ENCODE data around the gene ITIH5. TPM values are rescaled to one million over a fixed set of nuclear protein-coding genes. Genes with fewer than 3 reads are reported as not detected.

The ITIH5 gene
- total and polyA plus RNA-seq, 4 donors: 3.8 to 45.0 (median 16.2) TPM

- Histone ChIP-seq H3K36me3 (ENCODE audit: control insufficient read depth in 1 of 2, insufficient read depth in 2 of 2, low read length in 1 of 2) (no peaks in the 10 kb centered on the region), H3K27ac (ENCODE audit: low read depth in 1 of 2, low read length in 2 of 2) (peak overlapping the region in 1 of 2 donors; percentile 67), H3K9me3 (ENCODE audit: control insufficient read depth, low read length) (no peaks in the 10 kb centered on the region), H3K4me1 (ENCODE audit: control insufficient read depth in 1 of 2, insufficient read depth in 2 of 2, low read length in 2 of 2) (peaks cover 2 to 3% of the 10 kb centered on the region in 2 donors), H3K27me3 (ENCODE audit: control insufficient read depth in 1 of 2, insufficient read depth in 2 of 2, low read length in 1 of 2) (no peaks in the 10 kb centered on the region), H3K4me3 (ENCODE audit: low read length in 2 of 2) (no peak overlapping the region)
- WGBS, 2 donors: 58 to 67% methylated on average over 6 of the region's 6 CpGs
- ATAC-seq (ENCODE audit: low FRiP score) (no peak), DNase-seq (no peak)
- intact Hi-C loops (cut with DNase I): no loop called here
Measured at GRCh38 chr10:7561985-7562384, 104.8 kb downstream of the ITIH5 start.

- no peak overlapping the region for H3K4me3 ChIP-seq (ENCODE audit: low read length in 2 of 2)
- H3K9me3 ChIP-seq (ENCODE audit: control insufficient read depth, low read length): no peaks in the 10 kb centered on the region
- DNase-seq: peak; percentile 76
- peak overlapping the region in 1 of 2 donors; percentile 67 for H3K27ac ChIP-seq (ENCODE audit: low read depth in 1 of 2, low read length in 2 of 2)
- 9 to 11% methylated on average over 19 of the region's 19 CpGs for WGBS, 2 donors
- peak; percentile 69 for ATAC-seq (ENCODE audit: low FRiP score)
- H3K4me1 ChIP-seq (ENCODE audit: control insufficient read depth in 1 of 2, insufficient read depth in 2 of 2, low read length in 2 of 2): peaks cover 2 to 3% of the 10 kb centered on the region in 2 donors
- H3K27me3 ChIP-seq (ENCODE audit: control insufficient read depth in 1 of 2, insufficient read depth in 2 of 2, low read length in 1 of 2): no peaks in the 10 kb centered on the region
- intact Hi-C loops (cut with DNase I): no loop called here
- H3K36me3 ChIP-seq (ENCODE audit: control insufficient read depth in 1 of 2, insufficient read depth in 2 of 2, low read length in 1 of 2): no peaks in the 10 kb centered on the region
Measured at GRCh38 chr10:7561216-7561893, 105.4 kb downstream of the ITIH5 start.

GRCh38 chr10:7560519-7560918, 106.2 kb downstream of the ITIH5 start:
- H3K27me3 ChIP-seq (ENCODE audit: control insufficient read depth in 1 of 2, insufficient read depth in 2 of 2, low read length in 1 of 2): no peaks in the 10 kb centered on the region
- no peak overlapping the region for H3K4me3 ChIP-seq (ENCODE audit: low read length in 2 of 2)
- H3K4me1 ChIP-seq (ENCODE audit: control insufficient read depth in 1 of 2, insufficient read depth in 2 of 2, low read length in 2 of 2): peaks cover 2 to 3% of the 10 kb centered on the region in 2 donors
- intact Hi-C loops (cut with DNase I): no loop called here
- H3K9me3 ChIP-seq (ENCODE audit: control insufficient read depth, low read length): no peaks in the 10 kb centered on the region
- H3K36me3 ChIP-seq (ENCODE audit: control insufficient read depth in 1 of 2, insufficient read depth in 2 of 2, low read length in 1 of 2): no peaks in the 10 kb centered on the region
- 36 to 43% methylated on average over 4 of the region's 4 CpGs for WGBS, 2 donors
- H3K27ac ChIP-seq (ENCODE audit: low read depth in 1 of 2, low read length in 2 of 2): no peak overlapping the region
- DNase-seq (no peak), ATAC-seq (ENCODE audit: low FRiP score) (no peak)

- Histone ChIP-seq H3K36me3 (ENCODE audit: control insufficient read depth in 1 of 2, insufficient read depth in 2 of 2, low read length in 1 of 2) (no peaks in the 10 kb centered on the region), H3K9me3 (ENCODE audit: control insufficient read depth, low read length) (no peaks in the 10 kb centered on the region), H3K4me3 (ENCODE audit: low read length in 2 of 2) (no peak overlapping the region), H3K27ac (ENCODE audit: low read depth in 1 of 2, low read length in 2 of 2) (peak overlapping the region in 1 of 2 donors; percentile 61), H3K4me1 (ENCODE audit: control insufficient read depth in 1 of 2, insufficient read depth in 2 of 2, low read length in 2 of 2) (peaks cover 2 to 3% of the 10 kb centered on the region in 2 donors), H3K27me3 (ENCODE audit: control insufficient read depth in 1 of 2, insufficient read depth in 2 of 2, low read length in 1 of 2) (no peaks in the 10 kb centered on the region)
- WGBS, 2 donors: 36 to 37% methylated on average over 3 of the region's 3 CpGs
- ATAC-seq (ENCODE audit: low FRiP score) (no peak), DNase-seq (no peak)
- intact Hi-C loops (cut with DNase I): no loop called here
Measured at GRCh38 chr10:7559386-7559785, 107.4 kb downstream of the ITIH5 start.

GRCh38 chr10:7558036-7558435, 108.7 kb downstream of the ITIH5 start:
- no peaks in the 10 kb centered on the region for H3K36me3 ChIP-seq (ENCODE audit: control insufficient read depth in 1 of 2, insufficient read depth in 2 of 2, low read length in 1 of 2)
- intact Hi-C loops (cut with DNase I): no loop called here
- H3K4me1 ChIP-seq (ENCODE audit: control insufficient read depth in 1 of 2, insufficient read depth in 2 of 2, low read length in 2 of 2): peaks cover 2 to 3% of the 10 kb centered on the region in 2 donors
- ATAC-seq (ENCODE audit: low FRiP score): peak; percentile 26
- H3K4me3 ChIP-seq (ENCODE audit: low read length in 2 of 2): no peak overlapping the region
- no peaks in the 10 kb centered on the region for H3K9me3 ChIP-seq (ENCODE audit: control insufficient read depth, low read length)
- no peaks in the 10 kb centered on the region for H3K27me3 ChIP-seq (ENCODE audit: control insufficient read depth in 1 of 2, insufficient read depth in 2 of 2, low read length in 1 of 2)
- DNase-seq: no peak
- WGBS, 2 donors: 11 to 13% methylated on average over 3 of the region's 3 CpGs
- H3K27ac ChIP-seq (ENCODE audit: low read depth in 1 of 2, low read length in 2 of 2): no peak overlapping the region

GRCh38 chr10:7553531-7553930, 113.2 kb downstream of the ITIH5 start:
- DNase-seq: no peak
- intact Hi-C loops (cut with DNase I): no loop called here
- WGBS, 2 donors: 90 to 92% methylated on average over 10 of the region's 10 CpGs
- ATAC-seq (ENCODE audit: low FRiP score): no peak
- no peaks in the 10 kb centered on the region for H3K4me1 ChIP-seq (ENCODE audit: control insufficient read depth in 1 of 2, insufficient read depth in 2 of 2, low read length in 2 of 2)
- no peak overlapping the region for H3K27ac ChIP-seq (ENCODE audit: low read depth in 1 of 2, low read length in 2 of 2)
- no peaks in the 10 kb centered on the region for H3K27me3 ChIP-seq (ENCODE audit: control insufficient read depth in 1 of 2, insufficient read depth in 2 of 2, low read length in 1 of 2)
- H3K9me3 ChIP-seq (ENCODE audit: control insufficient read depth, low read length): no peaks in the 10 kb centered on the region
- H3K4me3 ChIP-seq (ENCODE audit: low read length in 2 of 2): no peak overlapping the region
- H3K36me3 ChIP-seq (ENCODE audit: control insufficient read depth in 1 of 2, insufficient read depth in 2 of 2, low read length in 1 of 2): no peaks in the 10 kb centered on the region

GRCh38 chr10:7551950-7552716, 114.6 kb downstream of the ITIH5 start:
- no peaks in the 10 kb centered on the region for H3K36me3 ChIP-seq (ENCODE audit: control insufficient read depth in 1 of 2, insufficient read depth in 2 of 2, low read length in 1 of 2)
- intact Hi-C loops (cut with DNase I): no loop called here
- H3K4me3 ChIP-seq (ENCODE audit: low read length in 2 of 2): no peak overlapping the region
- no peak for ATAC-seq (ENCODE audit: low FRiP score)
- H3K9me3 ChIP-seq (ENCODE audit: control insufficient read depth, low read length): no peaks in the 10 kb centered on the region
- 73 to 76% methylated on average over 18 of the region's 18 CpGs for WGBS, 2 donors
- no peaks in the 10 kb centered on the region for H3K4me1 ChIP-seq (ENCODE audit: control insufficient read depth in 1 of 2, insufficient read depth in 2 of 2, low read length in 2 of 2)
- no peak overlapping the region for H3K27ac ChIP-seq (ENCODE audit: low read depth in 1 of 2, low read length in 2 of 2)
- DNase-seq: no peak
- H3K27me3 ChIP-seq (ENCODE audit: control insufficient read depth in 1 of 2, insufficient read depth in 2 of 2, low read length in 1 of 2): no peaks in the 10 kb centered on the region

GRCh38 chr10:7551289-7551688, 115.5 kb downstream of the ITIH5 start:
- ATAC-seq (ENCODE audit: low FRiP score) (no peak), DNase-seq (no peak)
- no peak overlapping the region for H3K4me3 ChIP-seq (ENCODE audit: low read length in 2 of 2)
- no peaks in the 10 kb centered on the region for H3K36me3 ChIP-seq (ENCODE audit: control insufficient read depth in 1 of 2, insufficient read depth in 2 of 2, low read length in 1 of 2)
- no peaks in the 10 kb centered on the region for H3K27me3 ChIP-seq (ENCODE audit: control insufficient read depth in 1 of 2, insufficient read depth in 2 of 2, low read length in 1 of 2)
- no peaks in the 10 kb centered on the region for H3K4me1 ChIP-seq (ENCODE audit: control insufficient read depth in 1 of 2, insufficient read depth in 2 of 2, low read length in 2 of 2)
- H3K27ac ChIP-seq (ENCODE audit: low read depth in 1 of 2, low read length in 2 of 2): no peak overlapping the region
- intact Hi-C loops (cut with DNase I): no loop called here
- H3K9me3 ChIP-seq (ENCODE audit: control insufficient read depth, low read length): no peaks in the 10 kb centered on the region
- WGBS, 2 donors: 71 to 83% methylated on average over 6 of the region's 6 CpGs

- ATAC-seq (ENCODE audit: low FRiP score): no peak
- H3K4me1 ChIP-seq (ENCODE audit: control insufficient read depth in 1 of 2, insufficient read depth in 2 of 2, low read length in 2 of 2): no peaks in the 10 kb centered on the region
Measured at GRCh38 chr10:7550013-7550412, 116.8 kb downstream of the ITIH5 start.

More at GRCh38 chr10:7550013-7550412, 116.8 kb downstream of the ITIH5 start:
- Histone ChIP-seq H3K27ac (ENCODE audit: low read depth in 1 of 2, low read length in 2 of 2) (no peak overlapping the region), H3K9me3 (ENCODE audit: control insufficient read depth, low read length) (no peaks in the 10 kb centered on the region), H3K36me3 (ENCODE audit: control insufficient read depth in 1 of 2, insufficient read depth in 2 of 2, low read length in 1 of 2) (no peaks in the 10 kb centered on the region), H3K27me3 (ENCODE audit: control insufficient read depth in 1 of 2, insufficient read depth in 2 of 2, low read length in 1 of 2) (no peaks in the 10 kb centered on the region), H3K4me3 (ENCODE audit: low read length in 2 of 2) (no peak overlapping the region)
- intact Hi-C loops (cut with DNase I): no loop called here
- DNase-seq: no peak
- 0 to 11% methylated on average over 1 of the region's 1 CpG for WGBS, 2 donors
